MM.1S (cell line): ENCODE results near the gene SYNRG.

Source experiments
- DNase-seq: peaks from one replicate; pipeline ENCODE4 v3.0.0-alpha.2; 2015
- H2AFZ ChIP-seq: fragments of 300-600 bp; sonication (generic); 2 replicates; pipeline ENCODE4 v1.6.0; 2016; ENCODE audit warnings: antibody characterized with exemption, low read length
- H3F3A ChIP-seq: fragments of 300-600 bp; sonication (generic); 2 replicates; pipeline ENCODE4 v1.6.1; 2016; ENCODE audit warnings: mild to moderate bottlenecking, antibody characterized with exemption, low read length, moderate library complexity, mixed read lengths; ENCODE audit not compliant: insufficient read depth
- H3K27ac ChIP-seq: fragments of 300-600 bp; sonication (generic); 2 replicates; pipeline ENCODE4 v1.5.1; 2016; ENCODE audit warnings: mild to moderate bottlenecking, low read length
- H3K27me3 ChIP-seq: fragments of 300-600 bp; sonication (generic); replicated peaks from 2 replicates; pipeline ENCODE4 v1.6.0; 2016; ENCODE audit warnings: low read length; ENCODE audit not compliant: insufficient read depth
- H3K36me3 ChIP-seq: fragments of 300-600 bp; sonication (generic); replicated peaks from 2 replicates; pipeline ENCODE4 v1.6.1; 2016; ENCODE audit warnings: mild to moderate bottlenecking, low read length, mixed read lengths; ENCODE audit not compliant: insufficient read depth
- H3K4me1 ChIP-seq: fragments of 300-600 bp; sonication (generic); 2 replicates; pipeline ENCODE4 v1.6.1; 2016; ENCODE audit warnings: low read length, mixed read lengths
- H3K4me2 ChIP-seq: fragments of 300-600 bp; sonication (generic); 2 replicates; pipeline ENCODE4 v1.6.0; 2016; ENCODE audit warnings: low read depth, low read length
- H3K4me3 ChIP-seq: fragments of 300-600 bp; sonication (generic); 2 replicates; pipeline ENCODE4 v1.5.1; 2016; ENCODE audit warnings: low read length, mixed read lengths
- H3K79me2 ChIP-seq: fragments of 300-600 bp; sonication (generic); 2 replicates; pipeline ENCODE4 v1.6.1; 2016; ENCODE audit warnings: mixed run types, low read length, mixed read lengths
- H3K9ac ChIP-seq: fragments of 300-600 bp; sonication (generic); 2 replicates; pipeline ENCODE4 v1.6.1; 2016; ENCODE audit warnings: low read length, mixed read lengths
- H3K9me2 ChIP-seq: fragments of 300-600 bp; sonication (generic); replicated peaks from 2 replicates; pipeline ENCODE4 v1.6.1; 2016; ENCODE audit warnings: mild to moderate bottlenecking, low read length, mixed read lengths; ENCODE audit not compliant: insufficient read depth
- H3K9me3 ChIP-seq: fragments of 300-600 bp; sonication (generic); replicated peaks from 2 replicates; pipeline ENCODE4 v1.6.1; 2016; ENCODE audit warnings: mild to moderate bottlenecking, low read length, mixed read lengths; ENCODE audit not compliant: insufficient read depth
- H4K20me1 ChIP-seq: fragments of 300-600 bp; sonication (generic); 2 replicates; pipeline ENCODE4 v1.6.1; 2016; ENCODE audit warnings: mild to moderate bottlenecking, low read length, moderate library complexity, mixed read lengths; ENCODE audit not compliant: insufficient read depth
- CTCF ChIP-seq: fragments of 300-600 bp; sonication (generic); IDR thresholded peaks from 2 replicates; pipeline ENCODE4 v1.5.1; 2016; ENCODE audit warnings: antibody characterized with exemption, low read length, mixed read lengths
- EZH2 ChIP-seq: fragments of 300-600 bp; sonication (generic); optimal IDR thresholded peaks from 2 replicates; pipeline ENCODE3; 2017; ENCODE audit warnings: low read depth, mild to moderate bottlenecking, antibody characterized with exemption, low read length, mixed read lengths
- EZH2phosphoT487 ChIP-seq: fragments of 300-600 bp; sonication (generic); IDR thresholded peaks from 2 replicates; pipeline ENCODE4 v1.6.1; 2018; ENCODE audit warnings: antibody characterized with exemption, low read length

The SYNRG gene

GRCh38 chr17:37483311-37484039, 125.7 kb downstream of the SYNRG start:
- H4K20me1 ChIP-seq = no peaks in the 10 kb centered on the region
- no peak overlapping the region for H3K4me2 ChIP-seq
- no peaks in the 10 kb centered on the region for H3K9me3 ChIP-seq
- no peak overlapping the region for H3K27ac ChIP-seq
- no peak overlapping the region for H2AFZ ChIP-seq
- peaks cover 7% of the 10 kb centered on the region for H3K4me1 ChIP-seq
- no peaks in the 10 kb centered on the region for H3K79me2 ChIP-seq
- TF ChIP-seq EZH2 (no peak), CTCF (no peak), EZH2phosphoT487 (no peak)
- no peak for DNase-seq
- no peaks in the 10 kb centered on the region for H3K27me3 ChIP-seq
- no peaks in the 10 kb centered on the region for H3F3A ChIP-seq
- H3K9me2 ChIP-seq = no peaks in the 10 kb centered on the region
- 0 out of 2 replicates have a peak, but pooled peaks cover under 1% of the 10 kb centered on the region for H3K36me3 ChIP-seq
- H3K9ac ChIP-seq = no peak overlapping the region
- no peak overlapping the region for H3K4me3 ChIP-seq

GRCh38 chr17:37481001-37481665, 128.1 kb downstream of the SYNRG start:
- TF ChIP-seq EZH2 (no peak), EZH2phosphoT487 (no peak), CTCF (no peak)
- no peaks in the 10 kb centered on the region for H3K27me3 ChIP-seq
- H4K20me1 ChIP-seq = no peaks in the 10 kb centered on the region

GRCh38 chr17:37480427-37480826, 128.8 kb downstream of the SYNRG start:
- no peaks in the 10 kb centered on the region for H3F3A ChIP-seq

More at GRCh38 chr17:37481001-37481665, 128.1 kb downstream of the SYNRG start:
- H3K4me1 ChIP-seq = no peaks in the 10 kb centered on the region
- H3K79me2 ChIP-seq = no peaks in the 10 kb centered on the region
- H3K9me2 ChIP-seq = no peaks in the 10 kb centered on the region
- no peak overlapping the region for H3K27ac ChIP-seq
- H2AFZ ChIP-seq = no peak overlapping the region
- H3K9me3 ChIP-seq = no peaks in the 10 kb centered on the region
- H3K4me3 ChIP-seq = no peak overlapping the region
- no peak overlapping the region for H3K9ac ChIP-seq
- H3K4me2 ChIP-seq = no peak overlapping the region
- 0 out of 2 replicates have a peak, but pooled peaks cover 3% of the 10 kb centered on the region for H3K36me3 ChIP-seq
- no peak for DNase-seq
- no peaks in the 10 kb centered on the region for H3F3A ChIP-seq

More at GRCh38 chr17:37480427-37480826, 128.8 kb downstream of the SYNRG start:
- H3K79me2 ChIP-seq = no peaks in the 10 kb centered on the region
- no peaks in the 10 kb centered on the region for H3K27me3 ChIP-seq
- H3K4me2 ChIP-seq = no peak overlapping the region
- H3K4me1 ChIP-seq = no peaks in the 10 kb centered on the region
- H3K4me3 ChIP-seq = no peak overlapping the region
- no peak overlapping the region for H3K27ac ChIP-seq
- no peaks in the 10 kb centered on the region for H3K9me3 ChIP-seq
- H3K9ac ChIP-seq = no peak overlapping the region
- H3K9me2 ChIP-seq = no peaks in the 10 kb centered on the region
- no peak overlapping the region for H2AFZ ChIP-seq
- no peaks in the 10 kb centered on the region for H4K20me1 ChIP-seq
- 0 out of 2 replicates have a peak, but pooled peaks cover 3% of the 10 kb centered on the region for H3K36me3 ChIP-seq
- TF ChIP-seq EZH2phosphoT487 = no peak
- no peak for TF ChIP-seq EZH2
- no peak for TF ChIP-seq CTCF
- DNase-seq = no peak
